UCSD-AML1 (cell line): ENCODE measurements around the gene IGF1R.

Experiments used
- DNase-seq: peaks from one replicate; lab custom pipeline; 2025; ENCODE audit not compliant: unreplicated experiment; lab: John Stamatoyannopoulos, UW

Gene IGF1R

GRCh38 chr15:98724048-98724447, 75.7 kb downstream of the IGF1R start:
- DNase-seq, result no peak

- DNase-seq, result no peak
Observed at GRCh38 chr15:98724494-98724893, 76.2 kb downstream of the IGF1R start.

- no peak for DNase-seq
Observed at GRCh38 chr15:98725874-98726273, 77.5 kb downstream of the IGF1R start.

GRCh38 chr15:98727115-98728040, 79.0 kb downstream of the IGF1R start:
- no peak for DNase-seq

- DNase-seq, result no peak
Observed at GRCh38 chr15:98728082-98728810, 79.9 kb downstream of the IGF1R start.

- no peak for DNase-seq
Observed at GRCh38 chr15:98728811-98729160, 80.4 kb downstream of the IGF1R start.

GRCh38 chr15:98729446-98730042, 81.2 kb downstream of the IGF1R start:
- no peak for DNase-seq

GRCh38 chr15:98730860-98731711, 82.7 kb downstream of the IGF1R start:
- DNase-seq, result no peak

- no peak for DNase-seq
Observed at GRCh38 chr15:98731712-98732450, 83.5 kb downstream of the IGF1R start.

GRCh38 chr15:98733098-98733497, 84.8 kb downstream of the IGF1R start:
- no peak for DNase-seq

GRCh38 chr15:98734466-98735199, 86.3 kb downstream of the IGF1R start:
- no peak for DNase-seq

GRCh38 chr15:98735304-98735703, 87.0 kb downstream of the IGF1R start:
- no peak for DNase-seq

- DNase-seq, result no peak
Observed at GRCh38 chr15:98735895-98736617, 87.7 kb downstream of the IGF1R start.

GRCh38 chr15:98737159-98737558, 88.8 kb downstream of the IGF1R start:
- no peak for DNase-seq

GRCh38 chr15:98737721-98738120, 89.4 kb downstream of the IGF1R start:
- DNase-seq, result no peak

GRCh38 chr15:98738689-98739401, 90.5 kb downstream of the IGF1R start:
- no peak for DNase-seq

GRCh38 chr15:98740295-98740694, 92.0 kb downstream of the IGF1R start:
- DNase-seq, result no peak

- DNase-seq, result no peak
Observed at GRCh38 chr15:98740963-98741362, 92.6 kb downstream of the IGF1R start.
